WERI-Rb-1 (cell line): ENCODE data around the gene GJA1.
"Not testable (repeated sequence)": the region's sequence is repeated elsewhere in the genome, so short reads cannot be mapped to it uniquely, and the experiment has no call there.

Source experiments
- DNase-seq: peaks from one replicate; pipeline ENCODE4 v3.0.0-alpha.2; 2020
- H3K27ac ChIP-seq: fragments of 250-450 bp; sonication (Bioruptor Pico); 2 replicates; pipeline ENCODE4 v1.5.1; 2020; ENCODE audit warnings: mild to moderate bottlenecking, moderate library complexity
- H3K27me3 ChIP-seq: fragments of 250-450 bp; sonication (Bioruptor Pico); 2 replicates; pipeline ENCODE4 v1.5.1; 2021; ENCODE audit warnings: mild to moderate bottlenecking, low read depth, moderate library complexity; ENCODE audit not compliant: insufficient read depth, severe bottlenecking
- H3K36me3 ChIP-seq: fragments of 250-450 bp; sonication (Bioruptor Pico); 2 replicates; pipeline ENCODE4 v1.5.1; 2020; ENCODE audit warnings: mild to moderate bottlenecking, moderate library complexity
- H3K4me3 ChIP-seq: 2 replicates; pipeline ENCODE4 v1.5.1; 2011; ENCODE audit warnings: low read depth, mild to moderate bottlenecking, control low read depth, low read length
- H3K9me3 ChIP-seq: fragments of 250-450 bp; sonication (Bioruptor Pico); 2 replicates; pipeline ENCODE4 v1.5.1; 2021; ENCODE audit warnings: mild to moderate bottlenecking, moderate library complexity; ENCODE audit not compliant: severe bottlenecking
- CTCF ChIP-seq: IDR thresholded peaks from 2 replicates; pipeline ENCODE4 v1.5.1; 2011; ENCODE audit warnings: low read depth, mild to moderate bottlenecking, control low read depth, inconsistent platforms, low read length

Gene GJA1

GRCh38 chr6:121435444-121436069, at the start of gene GJA1:
Gene GJA1 (plus strand): TSS chr6:121435646. CDS start chr6:121446848, 11,202 bp downstream.
- Histone ChIP-seq H3K27me3 (no peaks in the 10 kb centered on the region), H3K4me3 (no peak within 1 kb of the TSS), H3K9me3 (no peaks in the 10 kb centered on the region), H3K27ac (no peak within 1 kb of the TSS), H3K36me3 (no peaks in the 10 kb centered on the region)
- no peak for TF ChIP-seq CTCF
- DNase-seq = no peak

GRCh38 chr6:121386551-121386950, 48.9 kb upstream of the GJA1 start:
- DNase-seq = not testable (repeated sequence)

GRCh38 chr6:121389419-121389818, 46.0 kb upstream of the GJA1 start:
- no peaks in the 10 kb centered on the region for H3K9me3 ChIP-seq
- H3K36me3 ChIP-seq = no peaks in the 10 kb centered on the region
- TF ChIP-seq CTCF = no peak
- no peak overlapping the region for H3K4me3 ChIP-seq
- no peak for DNase-seq
- no peak overlapping the region for H3K27ac ChIP-seq
- H3K27me3 ChIP-seq = no peaks in the 10 kb centered on the region

More at GRCh38 chr6:121386551-121386950, 48.9 kb upstream of the GJA1 start:
- not testable (repeated sequence) for H3K9me3 ChIP-seq, H3K4me3 ChIP-seq, H3K27me3 ChIP-seq, H3K27ac ChIP-seq, H3K36me3 ChIP-seq

- Histone ChIP-seq H3K36me3 (no peaks in the 10 kb centered on the region), H3K27ac (no peak overlapping the region)
- no peak for DNase-seq
Observed at GRCh38 chr6:121393731-121394505, 41.5 kb upstream of the GJA1 start.

GRCh38 chr6:121395736-121396135, 39.7 kb upstream of the GJA1 start:
- TF ChIP-seq CTCF = no peak
- Histone ChIP-seq H3K27me3 (no peaks in the 10 kb centered on the region), H3K4me3 (no peak overlapping the region), H3K36me3 (no peaks in the 10 kb centered on the region), H3K9me3 (no peaks in the 10 kb centered on the region), H3K27ac (no peak overlapping the region)
- DNase-seq = no peak

More at GRCh38 chr6:121393731-121394505, 41.5 kb upstream of the GJA1 start:
- Histone ChIP-seq H3K27me3 (no peaks in the 10 kb centered on the region), H3K9me3 (no peaks in the 10 kb centered on the region), H3K4me3 (no peak overlapping the region)
- TF ChIP-seq CTCF = no peak

- H3K9me3 ChIP-seq, H3K36me3 ChIP-seq, H3K27me3 ChIP-seq, H3K4me3 ChIP-seq, H3K27ac ChIP-seq, DNase-seq: not testable (repeated sequence)
Observed at GRCh38 chr6:121397188-121397587, 38.3 kb upstream of the GJA1 start.
